Panc1 (cell line): Measurements from ENCODE around the gene COPB1.

ENCODE experiments used
- CTCF ChIP-seq: fragments of 450-650 bp; IDR thresholded peaks from 2 replicates; pipeline ENCODE4 v1.5.1; 2017; ENCODE audit warnings: mild to moderate bottlenecking
- POLR2AphosphoS5 ChIP-seq: IDR thresholded peaks from 2 replicates; pipeline ENCODE4 v1.6.1; 2012; ENCODE audit warnings: mild to moderate bottlenecking, low read depth, low read length, moderate library complexity
- TCF7L2 ChIP-seq: IDR thresholded peaks from 2 replicates; pipeline ENCODE4 v1.6.1; 2011; ENCODE audit warnings: mild to moderate bottlenecking, low read depth, low read length, inconsistent platforms

GRCh38 chr11:14499178-14499559, 442 bp downstream of the COPB1 start:
- no peak for TF ChIP-seq CTCF
- no peak for TF ChIP-seq POLR2AphosphoS5
- no peak for TF ChIP-seq TCF7L2
